HG02588 (cell line): ENCODE data around the gene TMTC3.
"Not testable (repeated sequence)": the region's sequence is repeated elsewhere in the genome, so short reads cannot be mapped to it uniquely, and the experiment has no call there.

Experiments
- ATAC-seq: cut with Tn5 transposase; IDR thresholded peaks from one replicate; pipeline ENCODE4 v1.9.1; 2021; ENCODE audit warnings: mild to moderate bottlenecking, moderate library complexity; ENCODE audit not compliant: unreplicated experiment

Gene TMTC3

GRCh38 chr12:88141774-88142609 is at the start of gene TMTC3, which contains the start of gene CEP290:
TSS of gene TMTC3 (plus strand) at chr12:88142307. CDS start at chr12:88148316, 6,009 bp downstream.
TSS of gene CEP290 (minus strand) at chr12:88142088. CDS start at chr12:88141307, 781 bp downstream.
- ATAC-seq: peak; percentile 96

GRCh38 chr12:88092771-88093170 is 49.3 kb upstream of the TMTC3 start:
- ATAC-seq: no peak

GRCh38 chr12:88093573-88093972 is 48.5 kb upstream of the TMTC3 start:
- no peak for ATAC-seq

GRCh38 chr12:88108021-88108420 is 34.1 kb upstream of the TMTC3 start:
- ATAC-seq: no peak

- no peak for ATAC-seq
These were observed 30.9 kb upstream of the TMTC3 start for GRCh38 chr12:88111074-88111652.

- ATAC-seq: no peak
These were observed 28.2 kb upstream of the TMTC3 start for GRCh38 chr12:88113871-88114270.

DNA sequence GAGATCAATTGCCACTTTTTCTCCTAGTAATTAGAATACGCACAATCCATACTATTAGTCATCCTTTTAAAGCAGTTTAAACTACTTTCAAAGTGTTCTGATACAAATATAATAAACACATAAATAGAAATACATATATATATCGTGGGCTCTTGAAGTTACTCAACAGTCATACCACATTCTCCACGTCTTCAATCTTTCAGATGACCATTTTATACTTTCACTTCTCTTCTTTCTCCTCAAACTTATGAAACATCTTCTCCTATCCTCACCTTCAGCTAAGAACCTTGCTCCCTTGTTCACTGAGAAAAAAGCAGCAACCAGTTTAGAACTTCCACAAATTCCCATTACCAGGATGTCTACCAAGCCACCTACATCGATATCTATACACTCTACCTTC is 19.4 kb upstream of the TMTC3 start:
- ATAC-seq: no peak

DNA sequence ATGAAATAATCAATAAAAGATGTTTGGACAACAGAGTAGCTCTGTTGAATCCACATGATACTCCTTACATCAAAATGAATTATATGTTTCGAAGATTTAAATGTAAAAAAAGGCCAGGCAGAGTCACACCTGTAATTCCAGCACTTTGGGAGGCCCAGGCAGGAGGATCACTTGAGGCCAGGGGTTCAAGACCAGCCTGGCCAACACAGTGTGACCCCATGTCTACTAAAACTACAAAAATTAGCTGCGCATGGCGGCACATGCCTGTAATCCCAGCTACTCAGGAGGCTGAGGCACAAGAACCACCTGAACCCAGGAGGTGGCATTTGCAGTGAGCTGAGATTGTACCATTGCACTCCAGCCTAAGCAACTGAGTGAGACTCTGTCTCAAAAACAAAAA is 15.0 kb upstream of the TMTC3 start:
- ATAC-seq: no peak

GRCh38 chr12:88127855-88128254 is 14.3 kb upstream of the TMTC3 start:
- ATAC-seq: no peak

DNA sequence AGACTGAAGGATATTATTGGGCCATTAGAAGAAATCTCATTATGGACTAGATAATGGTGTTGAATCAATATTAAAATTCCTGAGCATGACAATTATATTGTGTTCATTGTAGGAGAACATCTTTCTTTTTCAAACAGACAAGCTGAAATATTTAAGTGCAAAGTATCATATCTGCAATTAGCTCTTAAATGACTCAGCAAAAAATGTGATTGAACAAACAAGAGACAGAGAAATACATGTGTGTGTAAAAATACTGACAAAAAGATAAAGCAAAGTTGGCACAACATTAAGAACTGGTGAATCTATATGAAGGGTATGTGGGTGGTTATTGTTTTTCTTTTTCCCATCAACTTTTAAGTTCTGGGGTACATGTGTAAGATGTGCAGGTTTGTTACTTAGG is 9.7 kb upstream of the TMTC3 start:
- ATAC-seq: no peak

- ATAC-seq: not testable (repeated sequence)
These were observed 8.9 kb upstream of the TMTC3 start for GRCh38 chr12:88133181-88133580.

DNA sequence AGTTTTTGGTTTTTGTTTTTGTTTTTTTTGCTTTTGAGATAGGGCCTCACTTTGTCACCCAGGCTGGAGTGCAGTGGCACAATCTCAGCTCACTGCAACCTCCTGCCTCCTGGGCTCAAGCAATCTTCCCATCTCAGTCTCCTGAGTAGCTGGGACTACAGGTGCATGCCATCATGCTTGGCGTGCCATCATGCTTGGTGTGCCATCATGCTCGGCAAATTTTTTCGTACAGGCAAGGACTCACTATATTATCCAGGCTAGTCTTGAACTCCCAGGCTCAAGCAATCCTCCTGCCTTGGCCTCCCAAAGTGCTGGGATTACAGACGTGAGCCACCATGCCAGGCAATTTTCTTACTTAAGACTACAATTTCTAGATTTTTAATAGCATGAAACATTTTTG is 2.4 kb upstream of the TMTC3 start:
- not testable (repeated sequence) for ATAC-seq

DNA sequence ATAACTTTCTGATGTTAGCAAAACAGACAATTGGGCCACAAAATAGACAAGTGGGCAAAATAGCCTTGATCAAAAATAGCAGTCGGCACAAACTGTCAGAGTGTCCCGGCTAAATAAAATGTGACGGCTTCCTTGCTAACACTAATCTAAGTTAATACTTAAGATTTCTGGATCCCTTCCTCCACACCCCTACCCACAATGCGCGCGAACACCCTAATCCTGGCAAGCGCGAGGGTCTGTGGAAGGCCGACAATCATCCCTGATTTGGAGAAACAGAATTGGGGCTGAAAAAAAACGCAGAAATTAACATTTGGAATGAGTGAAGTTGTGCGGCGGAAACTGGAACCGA is 708 bp upstream of the TMTC3 start:
- no peak for ATAC-seq

GRCh38 chr12:88142610-88142991 is 494 bp downstream of the TMTC3 start:
- ATAC-seq: no peak

- no peak for ATAC-seq
These were observed 1.9 kb downstream of the TMTC3 start for GRCh38 chr12:88144037-88144436.

DNA sequence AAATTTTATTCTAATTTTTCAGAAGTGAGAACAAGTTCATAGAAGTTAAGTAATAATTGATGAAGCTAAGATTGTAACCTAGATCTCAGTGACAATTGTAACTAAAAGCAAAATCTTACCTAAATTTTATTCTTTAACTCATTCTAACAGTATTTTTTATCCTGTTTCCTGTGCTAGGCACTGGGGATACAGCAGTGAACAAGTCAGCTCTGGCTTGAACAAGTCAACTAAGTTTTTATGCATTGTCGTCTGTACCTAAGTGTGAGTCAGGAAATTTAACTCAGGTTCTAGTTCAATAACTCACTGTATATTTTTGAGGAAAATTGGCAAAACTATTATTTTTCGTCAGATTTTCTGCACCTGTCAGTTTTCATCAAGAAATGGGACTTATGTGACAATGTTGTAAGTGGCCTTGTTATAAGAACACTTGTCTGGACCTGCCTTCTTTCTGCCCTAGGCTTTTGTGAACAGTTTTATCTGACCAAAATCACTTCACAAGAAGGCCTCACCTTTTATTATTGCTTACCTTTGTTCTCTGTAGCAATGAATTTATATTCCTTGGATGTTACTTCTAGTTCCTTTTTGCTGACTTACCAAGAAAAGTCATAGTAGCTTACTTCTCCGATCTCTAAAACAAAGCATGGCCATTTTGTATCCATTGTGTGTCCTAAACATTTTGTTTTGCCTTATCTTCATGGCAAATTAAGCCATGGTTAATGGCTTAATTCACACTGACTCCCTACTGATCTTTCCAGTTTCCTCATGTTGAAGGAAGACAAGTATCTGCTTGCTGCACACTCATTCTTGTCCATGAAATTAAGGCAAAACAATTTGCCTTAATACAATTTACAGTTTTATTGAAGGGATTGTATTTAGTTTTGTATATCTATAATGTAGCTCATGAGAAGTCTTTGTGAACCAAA is 2.7 kb downstream of the TMTC3 start:
- no peak for ATAC-seq

GRCh38 chr12:88145567-88146505 is 3.7 kb downstream of the TMTC3 start:
- no peak for ATAC-seq

- ATAC-seq: no peak
These were observed 8.0 kb downstream of the TMTC3 start for GRCh38 chr12:88150063-88150462.

DNA sequence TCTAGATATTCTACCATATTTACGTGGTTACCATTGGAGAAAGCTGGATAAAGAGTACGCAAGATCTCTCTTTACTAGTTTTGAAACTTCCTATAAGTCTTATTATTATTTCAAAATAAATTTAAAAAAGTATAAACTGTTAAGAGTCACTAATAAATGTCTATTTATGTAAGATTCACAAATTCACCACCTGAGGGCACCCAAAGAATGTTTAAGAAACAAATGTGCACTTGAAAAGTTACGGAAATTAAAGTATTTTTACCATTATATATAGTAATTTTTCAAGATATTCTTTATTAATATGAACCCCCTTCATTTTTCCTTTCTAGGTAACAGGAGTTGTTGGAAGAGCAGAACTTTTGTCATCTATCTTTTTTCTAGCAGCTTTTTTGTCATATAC is 11.9 kb downstream of the TMTC3 start:
- ATAC-seq: no peak

DNA sequence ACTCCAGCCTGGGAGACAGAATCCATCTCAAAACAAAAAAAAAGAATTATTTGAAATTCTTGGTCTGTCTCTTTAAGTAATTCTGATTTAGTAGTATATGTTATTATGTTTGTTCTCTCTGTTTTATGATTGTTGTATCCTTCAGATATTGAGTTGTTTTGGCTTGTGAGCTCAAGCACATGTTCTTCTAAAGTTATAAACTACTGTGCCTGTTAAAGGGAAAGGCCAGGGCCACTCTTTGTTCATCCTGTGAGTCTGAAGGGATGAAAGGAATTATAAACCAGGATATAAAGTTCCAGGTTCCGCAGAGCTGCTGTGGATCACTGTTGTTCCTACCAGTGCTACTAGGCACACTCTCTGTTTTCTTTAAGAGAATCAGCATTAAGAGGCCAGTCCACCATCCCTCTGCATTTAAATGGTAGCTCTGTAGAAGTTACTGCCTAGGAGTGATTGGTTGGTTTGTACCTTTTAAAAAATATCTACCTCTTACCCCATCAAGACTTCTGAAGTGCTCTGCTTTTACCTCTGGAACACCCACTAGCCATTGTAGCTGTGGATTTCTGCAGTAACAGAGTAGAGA is 14.1 kb downstream of the TMTC3 start:
- no peak for ATAC-seq
